Measurements from ENCODE around the gene BMPR1A.

DNA sequence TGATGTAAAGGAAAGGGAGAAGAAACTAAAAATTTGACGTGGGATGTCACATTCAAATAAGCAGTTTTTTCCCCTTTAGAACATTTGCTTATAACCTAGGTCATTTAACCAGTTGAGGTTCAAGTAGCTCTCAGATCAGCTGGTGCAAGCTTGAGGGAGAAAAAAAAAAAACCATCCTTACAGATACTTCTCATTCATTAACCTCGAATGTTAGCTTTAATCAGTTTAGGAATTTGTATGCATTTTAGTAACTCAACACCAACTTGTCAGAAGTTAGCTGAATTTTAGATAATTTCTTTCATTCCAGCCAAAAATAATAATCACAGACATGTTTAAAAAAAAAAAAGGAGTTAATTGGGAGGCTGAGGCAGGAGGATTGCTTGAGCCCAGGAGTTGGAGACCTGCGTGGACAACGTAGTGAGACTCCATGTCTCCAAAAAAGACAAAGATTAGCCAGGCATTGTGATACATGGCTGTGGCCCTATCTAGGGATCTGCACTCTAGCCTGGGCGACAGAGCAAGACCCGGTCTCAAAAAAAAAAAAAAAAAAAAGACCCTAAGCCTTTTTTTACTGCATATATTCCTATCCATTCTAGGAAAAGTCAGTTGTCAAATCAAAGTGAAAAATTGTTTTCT, 46.2 kb downstream of the BMPR1A start:
- TF ChIP-seq POLR2AphosphoS5 (IDR thresholded peaks at IDR 0.05) (no peak), CTCF (IDR thresholded peaks at IDR 0.05) (no peak), POLR2A (IDR thresholded peaks at IDR 0.05) (no peak)
